ENCODE data around the gene PLCB2.

DNA sequence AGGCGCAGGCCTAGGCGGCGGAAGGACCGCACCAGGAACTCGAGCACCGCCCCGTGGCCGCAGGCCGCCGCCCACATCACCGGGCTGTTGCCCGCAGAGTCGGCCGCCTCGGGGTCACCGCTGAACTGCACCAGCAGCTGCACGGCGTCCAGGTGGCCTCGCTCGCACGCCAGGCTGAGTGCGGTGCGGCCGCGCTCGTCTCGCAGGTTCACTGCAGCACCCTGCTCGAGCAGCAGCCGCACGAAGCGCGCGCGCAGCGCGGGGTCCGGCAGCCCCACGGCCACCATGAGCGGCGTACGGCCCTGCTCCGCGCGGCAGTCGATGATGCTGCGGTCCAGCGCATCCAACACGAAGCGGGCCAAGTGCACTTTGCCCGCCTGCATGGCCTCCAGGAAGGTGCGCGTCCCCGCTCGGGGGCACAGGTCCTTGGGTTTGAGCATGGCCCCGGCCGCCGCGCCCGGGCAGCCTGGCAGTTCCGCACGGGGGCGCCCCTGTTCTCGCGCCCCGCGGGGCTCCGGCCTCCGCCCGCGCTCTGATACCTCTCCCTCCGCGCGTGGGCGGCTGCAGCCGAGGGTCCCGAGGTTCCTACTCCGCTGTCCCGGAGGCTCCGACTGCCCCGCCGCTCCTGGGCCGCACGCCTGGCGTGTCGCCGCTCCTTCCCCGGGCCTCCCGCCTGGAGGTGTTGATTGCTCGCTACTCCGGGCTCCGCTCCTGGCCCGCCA, 25.4 kb downstream of the PLCB2 start:
- TF ChIP-seq CTCF (IDR thresholded peaks at IDR 0.05) (peak in 3 of 4 experiments; percentile 3 to 52 (median 9)), EP300 (IDR thresholded peaks at IDR 0.05) (no peak), POLR2AphosphoS5 (IDR thresholded peaks at IDR 0.05) (no peak)

Data from gastroesophageal sphincter (tissue), 3 donors.